HEK293T (cell line): ENCODE data around the gene AMT.

Experiments
- CTBP1 ChIP-seq: fragments of 450-650 bp; IDR thresholded peaks from 2 replicates; pipeline ENCODE4 v1.6.1; 2016; ENCODE audit warnings: borderline replicate concordance
- ELF4 ChIP-seq: fragments of 450-650 bp; IDR thresholded peaks from 2 replicates; pipeline ENCODE4 v1.6.1; 2017; ENCODE audit warnings: antibody characterized with exemption
- FOXK2 ChIP-seq: fragments of 450-650 bp; IDR thresholded peaks from 2 replicates; pipeline ENCODE4 v1.6.1; 2016; ENCODE audit warnings: mild to moderate bottlenecking
- SUZ12 ChIP-seq: fragments of 450-650 bp; IDR thresholded peaks from 2 replicates; pipeline ENCODE4 v1.6.1; 2016; ENCODE audit warnings: mild to moderate bottlenecking

GRCh38 chr3:49453621-49454020 is 31.3 kb upstream of the AMT start:
- no peak for TF ChIP-seq SUZ12
- TF ChIP-seq ELF4: no peak
- TF ChIP-seq CTBP1: no peak
- TF ChIP-seq FOXK2: no peak
